Cardiac fibroblast (primary cell): ENCODE results near the gene RNF212.

Experiments used
- DNase-seq, 2 donors: peaks; one replicate each; pipeline versions ENCODE4 v3.0.0 to v3.0.0-alpha.2; 2010; ENCODE audit warnings: low read depth in 2 of 2
- H3K4me3 ChIP-seq, 2 donors: replicated peaks in 1 of 2; 1 replicate in 1 of 2; 2 replicates in 1 of 2; pipeline ENCODE4 v1.5.1; 2011; ENCODE audit warnings: low read depth in 2 of 2, low read length in 2 of 2, mild to moderate bottlenecking in 2 of 2, moderate library complexity in 1 of 2
- CTCF ChIP-seq: IDR thresholded peaks from one replicate; pipeline ENCODE4 v1.5.1; 2011; ENCODE audit warnings: low read depth, mild to moderate bottlenecking, low read length, inconsistent platforms

RNF212 gene

GRCh38 chr4:1099270-1099669 lies 14.1 kb downstream of the RNF212 start:
- no peak for TF ChIP-seq CTCF

GRCh38 chr4:1098311-1098925 lies 14.9 kb downstream of the RNF212 start:
- H3K4me3 ChIP-seq = no peak overlapping the region
- TF ChIP-seq CTCF = no peak

More at GRCh38 chr4:1099270-1099669, 14.1 kb downstream of the RNF212 start:
- H3K4me3 ChIP-seq = no peak overlapping the region
- DNase-seq = no peak

GRCh38 chr4:1097553-1097952 lies 15.8 kb downstream of the RNF212 start:
- no peak for TF ChIP-seq CTCF
- no peak for DNase-seq
- H3K4me3 ChIP-seq = no peak overlapping the region

More at GRCh38 chr4:1098311-1098925, 14.9 kb downstream of the RNF212 start:
- no peak for DNase-seq

GRCh38 chr4:1096841-1097240 lies 16.5 kb downstream of the RNF212 start:
- DNase-seq = no peak
- H3K4me3 ChIP-seq = no peak overlapping the region
- TF ChIP-seq CTCF = no peak

GRCh38 chr4:1094336-1094690 lies 19.1 kb downstream of the RNF212 start:
- H3K4me3 ChIP-seq = no peak overlapping the region
- TF ChIP-seq CTCF = no peak
- DNase-seq = no peak

- DNase-seq = no peak
- H3K4me3 ChIP-seq = no peak overlapping the region
- no peak for TF ChIP-seq CTCF
These were observed 19.7 kb downstream of the RNF212 start for GRCh38 chr4:1093391-1094335.
